RWPE1 (cell line): ENCODE data around the gene OR52W1.

Source experiments
- CTCF ChIA-PET: fragments of 350-600 bp; sonication (Branson Sonifier 250); formaldehyde crosslinking; extraction: SDS; loops from one replicate; lab custom pipeline; 2021; lab: Yijun Ruan, JAX
- POLR2A ChIA-PET: fragments of 400-600 bp; formaldehyde crosslinking; extraction: SDS; loops from one replicate; lab custom pipeline; 2020; ENCODE audit warnings: antibody characterized with exemption; ENCODE audit not compliant: low non-redundant PET; lab: Yijun Ruan, JAX
- DNase-seq: peaks from one replicate; pipeline ENCODE4 v3.0.0; 2012; ENCODE audit warnings: low spot score
- H3K27ac ChIP-seq: fragments of 450-650 bp; 2 replicates; pipeline ENCODE4 v1.5.1; 2017
- CTCF ChIP-seq: fragments of 450-650 bp; conservative IDR thresholded peaks from 2 replicates; pipeline ENCODE4 v1.5.1; 2017; ENCODE audit warnings: low read depth, mild to moderate bottlenecking

The OR52W1 gene

GRCh38 chr11:6224421-6224820 lies 25.4 kb downstream of the OR52W1 start:
- ChIA-PET POLR2A (no interaction called here), CTCF (no interaction called here)
- no peak for TF ChIP-seq CTCF
- no peak overlapping the region for H3K27ac ChIP-seq
- no peak for DNase-seq

- DNase-seq = no peak
- H3K27ac ChIP-seq = no peak overlapping the region
- no peak for TF ChIP-seq CTCF
- CTCF ChIA-PET = no interaction called here
- POLR2A ChIA-PET = no interaction called here
Observed at GRCh38 chr11:6225024-6225423, 26.0 kb downstream of the OR52W1 start.

DNA sequence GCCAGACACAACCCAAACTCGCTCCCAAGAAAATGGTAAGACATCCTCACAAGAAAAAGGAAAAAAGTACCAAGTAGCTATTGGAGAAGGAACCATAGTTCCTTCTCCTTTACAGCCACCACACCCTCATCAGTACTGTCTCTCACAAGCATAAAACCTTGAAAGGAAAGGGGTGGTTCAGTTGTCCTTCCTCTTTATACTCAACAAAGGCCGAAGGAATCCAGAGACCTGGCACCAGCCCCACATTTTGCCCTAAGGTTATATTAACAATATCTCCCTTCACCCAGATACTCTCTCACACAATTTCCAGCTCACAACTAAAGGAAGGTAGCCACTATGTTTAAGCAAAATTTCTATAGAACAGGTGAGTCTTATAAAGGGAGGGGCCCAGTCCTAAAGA lies 26.9 kb downstream of the OR52W1 start:
- no peak for TF ChIP-seq CTCF
- DNase-seq = no peak
- H3K27ac ChIP-seq = no peak overlapping the region
- ChIA-PET CTCF (no interaction called here), POLR2A (no interaction called here)

DNA sequence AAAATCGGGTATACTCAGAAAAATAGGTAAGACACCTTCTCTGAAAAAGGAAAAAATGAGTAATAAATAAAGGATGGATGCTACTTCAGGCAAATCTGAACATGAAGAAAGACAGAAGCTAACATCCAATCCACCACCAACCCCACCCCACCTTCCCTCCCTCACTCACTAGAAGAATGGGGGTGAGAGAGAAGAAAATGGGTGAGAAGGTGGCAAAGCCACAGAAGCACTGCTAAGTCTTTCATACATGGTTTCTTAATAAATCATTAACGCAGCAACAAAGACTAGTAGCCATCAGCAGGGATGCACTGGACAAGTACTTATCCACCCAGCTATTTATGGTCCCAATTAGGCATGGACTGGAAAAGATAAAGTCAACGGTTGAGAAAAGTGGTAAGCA lies 29.5 kb downstream of the OR52W1 start:
- ChIA-PET CTCF (no interaction called here), POLR2A (no interaction called here)
- H3K27ac ChIP-seq = no peak overlapping the region
- DNase-seq = no peak
- TF ChIP-seq CTCF = no peak

DNA sequence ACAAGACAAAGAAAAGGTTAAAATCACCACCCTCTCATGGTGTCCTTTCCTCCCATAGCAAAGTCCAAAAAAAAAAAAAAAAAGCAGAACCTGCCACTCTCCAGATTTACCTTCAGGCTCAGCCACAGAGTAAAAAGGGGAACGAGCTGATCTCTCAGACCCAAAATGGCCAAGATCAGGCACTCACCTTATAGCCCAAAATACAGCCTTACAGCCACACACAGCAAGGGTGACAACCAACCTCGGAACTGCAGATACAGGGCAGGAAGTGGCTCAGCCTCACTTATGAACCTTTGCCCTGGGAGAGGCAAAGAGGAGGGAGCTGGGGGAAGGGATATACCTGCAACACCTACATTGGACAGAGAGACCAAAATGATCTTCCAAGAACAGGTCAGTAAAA lies 30.9 kb downstream of the OR52W1 start:
- ChIA-PET CTCF (interaction anchor here (0.6 kb wide), 1 partner anchor 60 kb away, joined by 5 read pairs; no protein-coding TSS in a partner anchor), POLR2A (no interaction called here)
- DNase-seq = no peak
- no peak overlapping the region for H3K27ac ChIP-seq
- TF ChIP-seq CTCF = no peak

DNA sequence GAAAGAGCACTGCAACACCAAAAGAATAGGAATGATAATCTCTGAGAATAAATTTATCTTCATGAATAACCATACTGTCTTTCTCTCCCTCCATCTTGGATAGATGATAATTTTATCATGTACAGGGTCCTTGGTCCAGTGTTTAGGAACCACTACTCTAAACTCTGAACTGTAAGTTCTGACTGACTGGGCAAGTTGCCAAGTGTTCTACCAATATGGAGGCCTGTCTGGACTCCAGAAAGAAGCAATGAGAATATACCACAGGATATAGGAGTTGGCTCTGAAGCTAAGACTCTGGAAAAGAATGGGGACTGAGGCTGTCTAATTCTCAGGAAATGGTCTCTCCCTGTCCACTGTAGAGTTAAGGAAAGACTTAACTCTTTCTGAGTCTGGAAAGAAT lies 33.9 kb downstream of the OR52W1 start:
- DNase-seq = no peak
- ChIA-PET POLR2A (no interaction called here), CTCF (interaction anchor here (0.5 kb wide), 1 partner anchor 139 kb away, joined by 3 read pairs; no protein-coding TSS in a partner anchor)
- no peak for TF ChIP-seq CTCF
- no peak overlapping the region for H3K27ac ChIP-seq

DNA sequence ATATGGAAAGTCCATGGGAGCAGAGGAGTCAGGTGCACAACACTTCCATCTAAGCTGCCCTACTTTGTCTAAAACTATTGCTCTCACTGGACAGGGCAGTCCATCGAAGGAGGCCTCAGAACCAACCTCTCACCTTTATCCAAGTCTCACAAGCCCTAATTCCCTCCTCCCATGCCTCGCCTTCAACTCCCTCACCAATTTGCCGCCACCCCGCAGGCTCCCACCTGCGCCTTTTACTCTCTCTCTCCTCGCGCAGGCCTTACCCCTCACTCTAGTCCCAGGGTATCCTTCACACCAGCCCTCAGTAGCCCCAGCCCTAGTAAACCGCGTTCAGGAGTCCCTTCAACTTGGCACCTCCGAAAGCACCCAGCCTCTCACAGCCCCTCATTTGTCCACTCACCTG lies 35.0 kb downstream of the OR52W1 start:
- TF ChIP-seq CTCF = no peak
- DNase-seq = peak; percentile 12
- ChIA-PET POLR2A (interaction anchor here (0.5 kb wide), 1 partner anchor 33 kb away, joined by 3 read pairs; no protein-coding TSS in a partner anchor), CTCF (interaction anchor here (1.5 kb wide), 1 partner anchor 119 kb away, joined by 9 read pairs; no protein-coding TSS in a partner anchor)
- peak overlapping the region; percentile 83 for H3K27ac ChIP-seq
